ENCODE results near the gene CDC42EP4. TPM values are rescaled to one million over a fixed set of nuclear protein-coding genes. Genes with fewer than 3 reads are reported as not detected.

Gene CDC42EP4
- total and polyA plus RNA-seq, 10 of the 15 experiments (the other 5 are each of a cell fraction or from before 2014, with no cell fraction given): 0.05 to 7.1 (median 2.7) TPM

DNA sequence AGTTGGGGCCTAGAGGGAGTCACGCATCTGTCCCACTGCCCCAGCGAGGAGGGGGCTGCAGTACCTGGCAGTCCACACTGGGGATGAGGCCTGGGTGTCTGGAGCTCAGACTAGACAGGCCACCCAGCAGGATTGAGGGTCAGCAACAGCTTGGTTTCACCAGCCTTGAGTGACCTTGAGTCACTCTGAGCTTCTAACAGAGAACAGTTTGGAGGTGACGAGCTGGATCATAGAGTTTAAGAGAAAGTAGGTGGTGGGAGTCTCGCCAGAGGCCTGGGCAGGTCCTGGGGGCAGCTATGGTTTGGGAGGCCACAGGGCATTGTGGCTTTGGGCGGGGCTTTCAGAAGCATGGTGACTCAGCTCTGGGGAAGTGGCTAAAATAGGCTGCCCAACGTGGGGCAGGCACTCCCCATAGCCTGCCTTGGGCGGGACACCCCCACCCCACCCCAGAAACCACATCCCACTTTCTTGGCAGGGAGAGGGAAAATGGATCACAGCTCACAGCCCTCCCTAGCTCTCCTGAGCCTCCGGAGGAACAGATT is 20.5 kb downstream of the CDC42EP4 start:
- ATAC-seq: peak; percentile 95
- intact Hi-C loops (cut with micrococcal nuclease; ENCODE audit: unreplicated experiment): loop anchor here (2.0 kb wide), 1 partner anchor 19 kb away; no protein-coding TSS in a partner anchor
- no peaks in the 10 kb centered on the region for H3K9me3 ChIP-seq (replicated peaks; ENCODE audit: control insufficient read depth, insufficient read depth, low read length)
- peaks cover 10% of the 10 kb centered on the region for H3K79me2 ChIP-seq (ENCODE audit: control insufficient read depth, insufficient read depth, low read length)
- H2AFZ ChIP-seq (ENCODE audit: control insufficient read depth, low read depth, low read length): peak overlapping the region; percentile 35
- peaks cover 0 to 1% of the 10 kb centered on the region in 2 experiments; a peak in 2 of 4 replicates for H3K36me3 ChIP-seq (ENCODE audit: control insufficient read depth in 2 of 2, insufficient read depth in 2 of 2, low read length in 1 of 2)
- peak; percentile 70 for DNase-seq (ENCODE audit: low read depth, low spot score)
- WGBS (ENCODE audit: insufficient coverage, insufficient replicate concordance, low lambda C conversion rate, missing lambda C conversion rate): 2% methylated on average over 8 of the region's 8 CpGs
- peak overlapping the region; percentile 59; the same call in 1 of the 2 replicates for H3K4me3 ChIP-seq
- ChIA-PET SMC1A (ENCODE audit: uncharacterized antibody, unreplicated experiment) (interaction anchor here (0.6 to 2.9 kb wide), 16 partner anchors 10 to 564 kb away, joined by 3 to 21 read pairs (median 6); no protein-coding TSS in a partner anchor), RAD21 (ENCODE audit: unreplicated experiment) (interaction anchor here (0.9 to 2.2 kb wide), 14 partner anchors 9 to 100 kb away, joined by 3 to 16 read pairs (median 4); partner anchors contain the start of gene CDC42EP4), POLR2A (interaction anchor here (0.6 to 3.9 kb wide), 10 partner anchors 9 to 71 kb away, joined by 3 to 28 read pairs (median 6); no protein-coding TSS in a partner anchor), CTCF (interaction anchor here (0.9 to 3.8 kb wide), 10 partner anchors 9 to 565 kb away, joined by 3 to 28 read pairs (median 5); partner anchors contain the start of gene CDC42EP4)
- FAIRE-seq: peak; percentile 98
- H3K27me3 ChIP-seq (replicated peaks in 1 of 2; ENCODE audit: control insufficient read depth in 2 of 2, insufficient read depth in 2 of 2, low read length in 1 of 2): no peaks in the 10 kb centered on the region
- peak overlapping the region; percentile 73 for H3K9ac ChIP-seq (ENCODE audit: control insufficient read depth, insufficient read depth, low read length)
- H4K20me1 ChIP-seq (ENCODE audit: control insufficient read depth, insufficient read depth): no peaks in the 10 kb centered on the region
- H3K4me1 ChIP-seq (ENCODE audit: control insufficient read depth, insufficient read depth, low read length): peaks cover 27% of the 10 kb centered on the region
- no TSS peak for BruUV-seq (replicated peaks)
- H3K27ac ChIP-seq (ENCODE audit: control insufficient read depth, insufficient read depth): peak overlapping the region; percentile 87
- H3K4me2 ChIP-seq (ENCODE audit: control insufficient read depth, insufficient read depth): peak overlapping the region; percentile 88
- in situ Hi-C loops (cut with MboI): no loop called here
- TF ChIP-seq JUNB (IDR thresholded peaks at IDR 0.05) (no peak), MYC (IDR thresholded peaks at IDR 0.05; ENCODE audit: insufficient read depth, insufficient read length, insufficient replicate concordance, low read length, severe bottlenecking) (no peak), ZNF274 (IDR thresholded peaks at IDR 0.05; ENCODE audit: insufficient read depth, insufficient read length) (no peak), MTA2 (IDR thresholded peaks at IDR 0.05; ENCODE audit: low read depth) (no peak), ZNF384 (IDR thresholded peaks at IDR 0.05; ENCODE audit: borderline replicate concordance, low read depth, low read length) (no peak), GATAD2B (conservative IDR thresholded peaks at IDR 0.05; ENCODE audit: low read depth) (no peak; the same call in 1 of the 2 replicates), EED (IDR thresholded peaks at IDR 0.05; ENCODE audit: low read depth) (peak; percentile 29; the same call in 1 of the 2 replicates), SRF (IDR thresholded peaks at IDR 0.05; ENCODE audit: low read depth in 2 of 2, low read length in 2 of 2) (peak in 1 of 2 experiments; percentile 29; a peak in 1 of 4 replicates), BACH1 (IDR thresholded peaks at IDR 0.05; ENCODE audit: borderline replicate concordance) (no peak), IKZF2 (IDR thresholded peaks at IDR 0.05) (peak; percentile 61 to 71; a peak in 2 of 4 replicates), SIX5 (IDR thresholded peaks at IDR 0.05; ENCODE audit: low read depth, low read length, severe bottlenecking) (no peak), GABPA (IDR thresholded peaks at IDR 0.05; ENCODE audit: low read depth) (no peak), TARDBP (IDR thresholded peaks at IDR 0.05; ENCODE audit: borderline replicate concordance) (no peak), KDM1A (IDR thresholded peaks at IDR 0.05; ENCODE audit: borderline replicate concordance) (no peak), SMAD5 (IDR thresholded peaks at IDR 0.05; ENCODE audit: low read depth) (no peak), RAD21 (IDR thresholded peaks at IDR 0.05; ENCODE audit: insufficient read depth, low read depth, low read length) (no peak)
- TF ChIP-seq, protein P1, sequence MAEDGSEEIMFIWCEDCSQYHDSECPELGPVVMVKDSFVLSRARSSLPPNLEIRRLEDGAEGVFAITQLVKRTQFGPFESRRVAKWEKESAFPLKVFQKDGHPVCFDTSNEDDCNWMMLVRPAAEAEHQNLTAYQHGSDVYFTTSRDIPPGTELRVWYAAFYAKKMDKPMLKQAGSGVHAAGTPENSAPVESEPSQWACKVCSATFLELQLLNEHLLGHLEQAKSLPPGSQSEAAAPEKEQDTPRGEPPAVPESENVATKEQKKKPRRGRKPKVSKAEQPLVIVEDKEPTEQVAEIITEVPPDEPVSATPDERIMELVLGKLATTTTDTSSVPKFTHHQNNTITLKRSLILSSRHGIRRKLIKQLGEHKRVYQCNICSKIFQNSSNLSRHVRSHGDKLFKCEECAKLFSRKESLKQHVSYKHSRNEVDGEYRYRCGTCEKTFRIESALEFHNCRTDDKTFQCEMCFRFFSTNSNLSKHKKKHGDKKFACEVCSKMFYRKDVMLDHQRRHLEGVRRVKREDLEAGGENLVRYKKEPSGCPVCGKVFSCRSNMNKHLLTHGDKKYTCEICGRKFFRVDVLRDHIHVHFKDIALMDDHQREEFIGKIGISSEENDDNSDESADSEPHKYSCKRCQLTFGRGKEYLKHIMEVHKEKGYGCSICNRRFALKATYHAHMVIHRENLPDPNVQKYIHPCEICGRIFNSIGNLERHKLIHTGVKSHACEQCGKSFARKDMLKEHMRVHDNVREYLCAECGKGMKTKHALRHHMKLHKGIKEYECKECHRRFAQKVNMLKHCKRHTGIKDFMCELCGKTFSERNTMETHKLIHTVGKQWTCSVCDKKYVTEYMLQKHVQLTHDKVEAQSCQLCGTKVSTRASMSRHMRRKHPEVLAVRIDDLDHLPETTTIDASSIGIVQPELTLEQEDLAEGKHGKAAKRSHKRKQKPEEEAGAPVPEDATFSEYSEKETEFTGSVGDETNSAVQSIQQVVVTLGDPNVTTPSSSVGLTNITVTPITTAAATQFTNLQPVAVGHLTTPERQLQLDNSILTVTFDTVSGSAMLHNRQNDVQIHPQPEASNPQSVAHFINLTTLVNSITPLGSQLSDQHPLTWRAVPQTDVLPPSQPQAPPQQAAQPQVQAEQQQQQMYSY (CRISPR knock-in tag; IDR thresholded peaks at IDR 0.05): no peak
- TF ChIP-seq, protein P2, sequence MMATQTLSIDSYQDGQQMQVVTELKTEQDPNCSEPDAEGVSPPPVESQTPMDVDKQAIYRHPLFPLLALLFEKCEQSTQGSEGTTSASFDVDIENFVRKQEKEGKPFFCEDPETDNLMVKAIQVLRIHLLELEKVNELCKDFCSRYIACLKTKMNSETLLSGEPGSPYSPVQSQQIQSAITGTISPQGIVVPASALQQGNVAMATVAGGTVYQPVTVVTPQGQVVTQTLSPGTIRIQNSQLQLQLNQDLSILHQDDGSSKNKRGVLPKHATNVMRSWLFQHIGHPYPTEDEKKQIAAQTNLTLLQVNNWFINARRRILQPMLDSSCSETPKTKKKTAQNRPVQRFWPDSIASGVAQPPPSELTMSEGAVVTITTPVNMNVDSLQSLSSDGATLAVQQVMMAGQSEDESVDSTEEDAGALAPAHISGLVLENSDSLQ (IDR thresholded peaks at IDR 0.05): 0 out of 2 replicates have a peak, but pooled peaks have one; percentile 17

All from GM12878 (cell line).